Neural crest cell (in vitro differentiated cells): ENCODE results near the gene ZDHHC5. TPM values are rescaled to one million over a fixed set of nuclear protein-coding genes. Genes with fewer than 3 reads are reported as not detected.

Source experiments
- DNase-seq: peaks from one replicate; pipeline ENCODE4 v3.0.0; 2021; ENCODE audit warnings: low read depth, mixed read lengths, low spot score
- H3K27ac Mint-ChIP-seq: one replicate; pipeline ENCODE4 v1.8.0; 2021; ENCODE audit warnings: mild to moderate bottlenecking, mixed read lengths; ENCODE audit not compliant: unreplicated experiment
- H3K27me3 Mint-ChIP-seq: 2 replicates; pipeline ENCODE4 v1.8.0; 2021; ENCODE audit warnings: low read depth, mild to moderate bottlenecking, mixed read lengths
- H3K36me3 Mint-ChIP-seq: 2 replicates; pipeline ENCODE4 v1.8.0; 2021; ENCODE audit warnings: low read depth, mild to moderate bottlenecking, mixed read lengths
- H3K4me1 Mint-ChIP-seq: 2 replicates; pipeline ENCODE4 v1.8.0; 2021; ENCODE audit warnings: mixed read lengths
- H3K4me3 Mint-ChIP-seq: one replicate; pipeline ENCODE4 v1.8.0; 2021; ENCODE audit warnings: mild to moderate bottlenecking, mixed read lengths
- H3K9me3 Mint-ChIP-seq: 2 replicates; pipeline ENCODE4 v1.8.0; 2021; ENCODE audit warnings: mixed read lengths
- CTCF ChIP-seq: fragments of 200-600 bp; sonication (generic); conservative IDR thresholded peaks from 2 replicates; pipeline ENCODE4 v1.5.0; 2021; ENCODE audit warnings: antibody characterized with exemption, mild to moderate bottlenecking
- total RNA-seq: library from RNA; stranded (reverse); gene quantifications from 2 replicates; pipeline ENCODE4 v1.2.1, GENCODE V29; 2021

Gene ZDHHC5
- total RNA-seq, 1 donor from 2014 or later, result 50.1 TPM

DNA sequence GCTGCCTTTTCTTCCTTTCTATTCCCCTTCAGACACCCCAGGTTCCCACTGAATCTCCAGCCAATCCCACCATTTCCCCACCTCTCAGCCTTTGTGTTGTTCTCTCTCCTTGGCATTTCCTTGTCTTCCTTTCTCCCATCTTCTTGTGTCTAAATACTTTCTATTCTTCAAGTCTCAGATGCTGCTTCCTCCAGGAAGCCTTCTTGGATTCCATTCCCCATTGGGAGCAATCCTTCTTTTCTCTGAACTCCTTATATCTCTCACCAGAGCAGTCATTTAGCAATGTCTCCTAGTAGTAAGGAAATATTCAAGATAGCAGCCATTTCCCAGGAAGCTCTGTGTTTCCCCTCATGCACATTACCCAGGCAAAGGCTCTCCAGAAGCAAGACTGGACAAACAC is 33.6 kb upstream of the ZDHHC5 start:
- Mint-ChIP-seq H3K4me1 (peaks cover 32% of the 10 kb centered on the region), H3K27ac (no peak overlapping the region), H3K36me3 (peaks cover 3% of the 10 kb centered on the region), H3K9me3 (no peaks in the 10 kb centered on the region), H3K27me3 (peaks cover 3% of the 10 kb centered on the region), H3K4me3 (no peak overlapping the region)
- no peak for TF ChIP-seq CTCF
- DNase-seq, result no peak

GRCh38 chr11:57635246-57635645 is 32.7 kb upstream of the ZDHHC5 start:
- Mint-ChIP-seq H3K4me3 (no peak overlapping the region), H3K9me3 (no peaks in the 10 kb centered on the region), H3K4me1 (peaks cover 33% of the 10 kb centered on the region), H3K36me3 (peaks cover 3% of the 10 kb centered on the region), H3K27me3 (peaks cover 9% of the 10 kb centered on the region), H3K27ac (no peak overlapping the region)
- no peak for DNase-seq
- TF ChIP-seq CTCF, result no peak

GRCh38 chr11:57637626-57638004 is 30.3 kb upstream of the ZDHHC5 start:
- peaks cover 42% of the 10 kb centered on the region for H3K4me1 Mint-ChIP-seq
- peaks cover 12% of the 10 kb centered on the region for H3K27me3 Mint-ChIP-seq
- no peak for TF ChIP-seq CTCF
- H3K4me3 Mint-ChIP-seq, result peak overlapping the region; percentile 99
- no peaks in the 10 kb centered on the region for H3K9me3 Mint-ChIP-seq
- H3K36me3 Mint-ChIP-seq, result peaks cover 15% of the 10 kb centered on the region
- H3K27ac Mint-ChIP-seq, result peak overlapping the region; percentile 98
- DNase-seq, result peak; percentile 58

- Mint-ChIP-seq H3K36me3 (peaks cover 18% of the 10 kb centered on the region), H3K4me1 (peaks cover 48% of the 10 kb centered on the region), H3K27me3 (peaks cover 12% of the 10 kb centered on the region), H3K9me3 (no peaks in the 10 kb centered on the region), H3K27ac (peak overlapping the region; percentile 98), H3K4me3 (peak overlapping the region; percentile 99)
- peak; percentile 72 for DNase-seq
- no peak for TF ChIP-seq CTCF
Measured at GRCh38 chr11:57638005-57638781, 29.7 kb upstream of the ZDHHC5 start.

GRCh38 chr11:57638811-57639320 is 29.0 kb upstream of the ZDHHC5 start:
- Mint-ChIP-seq H3K36me3 (peaks cover 22% of the 10 kb centered on the region), H3K4me3 (peak overlapping the region; percentile 99), H3K4me1 (peaks cover 54% of the 10 kb centered on the region), H3K27ac (peak overlapping the region; percentile 98), H3K27me3 (peaks cover 13% of the 10 kb centered on the region), H3K9me3 (no peaks in the 10 kb centered on the region)
- DNase-seq, result no peak
- no peak for TF ChIP-seq CTCF
